Measurements from ENCODE around the gene SH2D2A.
"Not testable (repeated sequence)": the region's sequence is repeated elsewhere in the genome, so short reads cannot be mapped to it uniquely, and the experiment has no call there.

The SH2D2A gene

GRCh38 chr1:156786640-156787039 is 30.0 kb downstream of the SH2D2A start:
- in situ Hi-C loops (cut with HindIII; ENCODE audit: low pct_ligation_motif_present, low pct_unique_long_range_greater_than_20kb, low sequenced_read_pairs): no loop called here
- DNase-seq: no peak

GRCh38 chr1:156785458-156785857 is 31.2 kb downstream of the SH2D2A start:
- no peak for DNase-seq
- in situ Hi-C loops (cut with HindIII; ENCODE audit: low pct_ligation_motif_present, low pct_unique_long_range_greater_than_20kb, low sequenced_read_pairs): no loop called here

- in situ Hi-C loops (cut with HindIII; ENCODE audit: low pct_ligation_motif_present, low pct_unique_long_range_greater_than_20kb, low sequenced_read_pairs): no loop called here
- DNase-seq: no peak
These were observed 35.0 kb downstream of the SH2D2A start for GRCh38 chr1:156781585-156782186.

GRCh38 chr1:156777573-156777972 is 39.1 kb downstream of the SH2D2A start:
- in situ Hi-C loops (cut with HindIII; ENCODE audit: low pct_ligation_motif_present, low pct_unique_long_range_greater_than_20kb, low sequenced_read_pairs): no loop called here
- no peak for DNase-seq

- no peak for DNase-seq
- in situ Hi-C loops (cut with HindIII; ENCODE audit: low pct_ligation_motif_present, low pct_unique_long_range_greater_than_20kb, low sequenced_read_pairs): no loop called here
These were observed 39.7 kb downstream of the SH2D2A start for GRCh38 chr1:156776942-156777341.

GRCh38 chr1:156775799-156776198 is 40.8 kb downstream of the SH2D2A start:
- no peak for DNase-seq
- in situ Hi-C loops (cut with HindIII; ENCODE audit: low pct_ligation_motif_present, low pct_unique_long_range_greater_than_20kb, low sequenced_read_pairs): no loop called here

GRCh38 chr1:156773607-156774006 is 43.0 kb downstream of the SH2D2A start:
- DNase-seq: no peak
- in situ Hi-C loops (cut with HindIII; ENCODE audit: low pct_ligation_motif_present, low pct_unique_long_range_greater_than_20kb, low sequenced_read_pairs): no loop called here

- in situ Hi-C loops (cut with HindIII; ENCODE audit: low pct_ligation_motif_present, low pct_unique_long_range_greater_than_20kb, low sequenced_read_pairs): no loop called here
- no peak for DNase-seq
These were observed 43.7 kb downstream of the SH2D2A start for GRCh38 chr1:156772728-156773497.

GRCh38 chr1:156772222-156772621 is 44.4 kb downstream of the SH2D2A start:
- in situ Hi-C loops (cut with HindIII; ENCODE audit: low pct_ligation_motif_present, low pct_unique_long_range_greater_than_20kb, low sequenced_read_pairs): no loop called here
- DNase-seq: no peak

- no peak for DNase-seq
- in situ Hi-C loops (cut with HindIII; ENCODE audit: low pct_ligation_motif_present, low pct_unique_long_range_greater_than_20kb, low sequenced_read_pairs): no loop called here
These were observed 47.9 kb downstream of the SH2D2A start for GRCh38 chr1:156768610-156769295.

GRCh38 chr1:156767879-156768604 is 48.6 kb downstream of the SH2D2A start:
- in situ Hi-C loops (cut with HindIII; ENCODE audit: low pct_ligation_motif_present, low pct_unique_long_range_greater_than_20kb, low sequenced_read_pairs): no loop called here
- DNase-seq: peak; percentile 24

- DNase-seq: peak; percentile 100
- in situ Hi-C loops (cut with HindIII; ENCODE audit: low pct_ligation_motif_present, low pct_unique_long_range_greater_than_20kb, low sequenced_read_pairs): no loop called here
These were observed 49.4 kb downstream of the SH2D2A start, which contains the start of gene PRCC for GRCh38 chr1:156767101-156767878. TSS of gene PRCC (plus strand) at chr1:156767535. CDS start at chr1:156767772, 237 bp downstream.

- in situ Hi-C loops (cut with HindIII; ENCODE audit: low pct_ligation_motif_present, low pct_unique_long_range_greater_than_20kb, low sequenced_read_pairs): no loop called here
- peak; percentile 25 for DNase-seq
These were observed 50.1 kb downstream of the SH2D2A start for GRCh38 chr1:156766298-156767100.

- in situ Hi-C loops (cut with HindIII; ENCODE audit: low pct_ligation_motif_present, low pct_unique_long_range_greater_than_20kb, low sequenced_read_pairs): no loop called here
- DNase-seq: no peak
These were observed 51.0 kb downstream of the SH2D2A start for GRCh38 chr1:156765666-156766065.

GRCh38 chr1:156765136-156765535 is 51.5 kb downstream of the SH2D2A start:
- DNase-seq; in situ Hi-C loops (cut with HindIII; ENCODE audit: low pct_ligation_motif_present, low pct_unique_long_range_greater_than_20kb, low sequenced_read_pairs): not testable (repeated sequence)

GRCh38 chr1:156760796-156761104 is 55.9 kb downstream of the SH2D2A start:
- in situ Hi-C loops (cut with HindIII; ENCODE audit: low pct_ligation_motif_present, low pct_unique_long_range_greater_than_20kb, low sequenced_read_pairs): no loop called here
- DNase-seq: no peak

- in situ Hi-C loops (cut with HindIII; ENCODE audit: low pct_ligation_motif_present, low pct_unique_long_range_greater_than_20kb, low sequenced_read_pairs): no loop called here
- no peak for DNase-seq
These were observed 56.4 kb downstream of the SH2D2A start for GRCh38 chr1:156760092-156760795.

Measured in ACHN (cell line).